Measurements from ENCODE around the gene ZSCAN30.

ZSCAN30 gene

GRCh38 chr18:35246831-35247230, 43.2 kb downstream of the ZSCAN30 start:
- FAIRE-seq: no peak
- TF ChIP-seq CTCF (IDR thresholded peaks at IDR 0.05; ENCODE audit: insufficient read depth, missing control alignments): no peak
- no peak for DNase-seq (ENCODE audit: insufficient read length, low spot score)

- FAIRE-seq (peak; percentile 58), DNase-seq (ENCODE audit: insufficient read length, low spot score) (no peak)
- TF ChIP-seq CTCF (IDR thresholded peaks at IDR 0.05; ENCODE audit: insufficient read depth, missing control alignments): no peak
These were observed 44.2 kb downstream of the ZSCAN30 start for GRCh38 chr18:35245719-35246317.

- TF ChIP-seq CTCF (IDR thresholded peaks at IDR 0.05; ENCODE audit: insufficient read depth, missing control alignments): no peak
- FAIRE-seq (no peak), DNase-seq (ENCODE audit: insufficient read length, low spot score) (no peak)
These were observed 45.4 kb downstream of the ZSCAN30 start for GRCh38 chr18:35244671-35245070.

- no peak for DNase-seq (ENCODE audit: insufficient read length, low spot score)
- FAIRE-seq: no peak
- no peak for TF ChIP-seq CTCF (IDR thresholded peaks at IDR 0.05; ENCODE audit: insufficient read depth, missing control alignments)
These were observed 47.6 kb downstream of the ZSCAN30 start for GRCh38 chr18:35242426-35242825.

- DNase-seq (ENCODE audit: insufficient read length, low spot score): no peak
- peak; percentile 97 for FAIRE-seq
- no peak for TF ChIP-seq CTCF (IDR thresholded peaks at IDR 0.05; ENCODE audit: insufficient read depth, missing control alignments)
These were observed 48.6 kb downstream of the ZSCAN30 start for GRCh38 chr18:35241448-35241804.

GRCh38 chr18:35240664-35241447, 49.2 kb downstream of the ZSCAN30 start, which contains the start of gene ZNF397:
Gene ZNF397, plus strand, starts transcription at chr18:35241034. Its CDS starts 1,437 bp downstream, at chr18:35242471.
- DNase-seq (ENCODE audit: insufficient read length, low spot score) (peak; percentile 87), FAIRE-seq (no peak)
- TF ChIP-seq CTCF (IDR thresholded peaks at IDR 0.05; ENCODE audit: insufficient read depth, missing control alignments): no peak

- no peak for TF ChIP-seq CTCF (IDR thresholded peaks at IDR 0.05; ENCODE audit: insufficient read depth, missing control alignments)
- FAIRE-seq (no peak), DNase-seq (ENCODE audit: insufficient read length, low spot score) (no peak)
These were observed 50.7 kb downstream of the ZSCAN30 start for GRCh38 chr18:35239314-35239713.
